ENCODE measurements around the gene MROH7.

DNA sequence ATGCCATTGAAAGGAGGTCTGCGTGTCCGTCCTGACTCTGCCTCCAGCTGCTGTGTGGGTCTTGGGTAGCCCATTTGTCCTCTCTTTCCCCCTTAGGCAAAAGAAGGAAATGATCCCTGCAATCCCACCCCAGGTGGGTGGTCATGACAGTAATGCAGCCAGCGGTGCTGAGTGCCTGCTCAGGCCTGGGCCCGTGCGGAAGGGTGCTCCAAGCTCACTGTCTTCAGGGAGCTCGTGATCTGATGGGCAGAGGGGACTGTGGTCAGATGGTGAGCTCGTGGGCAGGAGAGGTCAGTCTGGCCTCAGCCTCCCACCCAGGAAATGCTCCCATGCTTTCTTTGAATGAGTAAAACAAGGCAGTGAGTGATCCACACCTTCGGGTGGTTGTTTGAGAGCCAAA is 38.8 kb downstream of the MROH7 start:
- TF ChIP-seq, protein P1, sequence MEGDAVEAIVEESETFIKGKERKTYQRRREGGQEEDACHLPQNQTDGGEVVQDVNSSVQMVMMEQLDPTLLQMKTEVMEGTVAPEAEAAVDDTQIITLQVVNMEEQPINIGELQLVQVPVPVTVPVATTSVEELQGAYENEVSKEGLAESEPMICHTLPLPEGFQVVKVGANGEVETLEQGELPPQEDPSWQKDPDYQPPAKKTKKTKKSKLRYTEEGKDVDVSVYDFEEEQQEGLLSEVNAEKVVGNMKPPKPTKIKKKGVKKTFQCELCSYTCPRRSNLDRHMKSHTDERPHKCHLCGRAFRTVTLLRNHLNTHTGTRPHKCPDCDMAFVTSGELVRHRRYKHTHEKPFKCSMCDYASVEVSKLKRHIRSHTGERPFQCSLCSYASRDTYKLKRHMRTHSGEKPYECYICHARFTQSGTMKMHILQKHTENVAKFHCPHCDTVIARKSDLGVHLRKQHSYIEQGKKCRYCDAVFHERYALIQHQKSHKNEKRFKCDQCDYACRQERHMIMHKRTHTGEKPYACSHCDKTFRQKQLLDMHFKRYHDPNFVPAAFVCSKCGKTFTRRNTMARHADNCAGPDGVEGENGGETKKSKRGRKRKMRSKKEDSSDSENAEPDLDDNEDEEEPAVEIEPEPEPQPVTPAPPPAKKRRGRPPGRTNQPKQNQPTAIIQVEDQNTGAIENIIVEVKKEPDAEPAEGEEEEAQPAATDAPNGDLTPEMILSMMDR (IDR thresholded peaks at IDR 0.05), result no peak
- TF ChIP-seq POLR2A (IDR thresholded peaks at IDR 0.05), result no peak

Measured in lower leg skin (tissue), 3 donors.